Activated CD4-positive, alpha-beta T cell treated with anti-CD3 and anti-CD28 coated beads for 1 hour (primary cell): Measurements from ENCODE around the gene DECR2.

Experiments
- DNase-seq: peaks from one replicate; pipeline ENCODE4 v3.0.0-alpha.2; 2020

Gene DECR2

GRCh38 chr16:450785-451512, 49.3 kb downstream of the DECR2 start:
- DNase-seq = no peak

DNA sequence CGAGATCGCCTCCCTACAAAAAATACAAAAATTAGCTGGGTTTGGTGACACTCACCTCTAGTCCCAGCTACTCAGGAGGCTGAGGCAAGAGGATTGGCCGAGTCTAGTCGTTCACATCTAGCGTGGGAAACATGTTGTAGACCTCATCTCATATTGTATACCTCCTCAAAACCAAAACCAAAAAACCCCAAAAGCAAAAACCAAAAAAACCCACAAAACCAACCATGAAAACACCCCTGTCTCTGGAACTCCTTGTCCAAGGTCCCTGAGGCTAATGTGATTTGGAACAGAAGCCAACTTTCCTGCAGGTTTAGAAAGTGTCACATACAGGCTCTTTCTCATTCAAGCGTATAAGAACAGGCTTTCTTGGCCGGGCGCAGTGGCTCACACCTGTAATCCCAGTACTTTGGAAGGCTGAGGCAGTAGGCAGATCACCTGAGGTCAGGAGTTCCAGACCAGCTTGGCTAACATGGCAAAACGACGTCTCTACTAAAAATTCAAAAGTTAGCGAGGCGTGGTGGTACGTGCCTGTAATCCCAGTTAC, 52.8 kb downstream of the DECR2 start:
- no peak for DNase-seq

- no peak for DNase-seq
Measured at GRCh38 chr16:455453-455852, 53.8 kb downstream of the DECR2 start.

DNA sequence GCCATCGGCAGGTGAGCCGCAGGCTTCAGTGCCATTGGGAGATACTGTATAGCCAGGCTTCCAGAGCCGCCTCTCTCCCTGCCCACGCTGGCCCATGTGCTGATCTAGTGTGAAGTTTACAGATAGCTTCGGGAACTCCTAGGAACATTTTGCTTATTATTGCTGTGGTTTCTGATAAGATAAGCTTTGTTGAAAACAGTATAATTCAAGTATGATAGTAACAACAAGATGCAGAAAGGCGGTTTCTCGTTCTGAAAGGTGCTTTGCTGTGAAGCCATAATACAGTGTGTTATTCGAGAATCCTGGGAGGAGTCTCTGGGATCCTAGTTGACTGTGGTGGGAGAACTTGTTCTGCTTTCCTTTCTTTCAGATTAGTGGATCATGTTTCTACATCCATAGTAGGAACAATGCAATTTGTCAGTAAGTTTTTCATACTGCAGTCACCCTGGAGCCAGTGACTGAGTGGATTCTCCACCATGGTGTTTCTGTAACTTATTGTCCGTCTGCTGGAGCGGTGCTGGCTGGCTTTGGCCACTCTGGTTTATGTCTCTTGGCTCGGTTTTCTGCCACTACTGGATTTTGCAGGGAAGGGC, 55.3 kb downstream of the DECR2 start:
- no peak for DNase-seq

DNA sequence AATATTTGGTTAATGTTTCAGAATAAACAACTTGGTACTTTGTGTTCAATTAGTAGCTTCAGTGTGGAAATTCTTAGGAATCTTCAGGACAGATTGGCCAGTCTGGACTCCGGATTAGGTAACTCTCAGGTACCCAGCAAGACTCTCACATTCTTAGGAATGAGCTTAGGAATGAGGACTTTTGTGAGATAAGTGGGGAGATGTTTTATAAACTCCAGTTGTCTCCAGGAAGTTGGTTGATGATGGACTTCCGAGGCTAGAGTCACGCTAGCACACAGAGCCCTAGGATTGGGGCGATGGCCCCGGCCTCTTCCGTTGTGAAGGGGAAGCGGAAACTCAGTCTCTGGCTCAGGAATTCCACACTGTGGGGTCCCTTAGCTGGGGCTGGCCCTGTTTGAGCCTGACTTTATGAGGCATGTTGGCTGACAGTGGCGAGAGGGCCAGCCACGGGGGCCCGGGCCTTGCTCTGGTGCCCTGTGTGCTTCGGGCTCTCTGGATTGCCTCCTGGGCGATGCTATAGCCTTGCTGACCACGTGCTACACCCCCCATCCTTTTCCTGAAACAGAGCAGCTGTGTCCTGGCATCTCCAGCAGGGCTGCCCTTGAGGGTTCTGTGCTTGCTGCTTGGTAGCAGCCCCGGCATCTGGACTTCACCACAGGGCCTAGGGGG, 56.2 kb downstream of the DECR2 start:
- no peak for DNase-seq

- DNase-seq = no peak
Measured at GRCh38 chr16:459761-460160, 58.1 kb downstream of the DECR2 start.

DNA sequence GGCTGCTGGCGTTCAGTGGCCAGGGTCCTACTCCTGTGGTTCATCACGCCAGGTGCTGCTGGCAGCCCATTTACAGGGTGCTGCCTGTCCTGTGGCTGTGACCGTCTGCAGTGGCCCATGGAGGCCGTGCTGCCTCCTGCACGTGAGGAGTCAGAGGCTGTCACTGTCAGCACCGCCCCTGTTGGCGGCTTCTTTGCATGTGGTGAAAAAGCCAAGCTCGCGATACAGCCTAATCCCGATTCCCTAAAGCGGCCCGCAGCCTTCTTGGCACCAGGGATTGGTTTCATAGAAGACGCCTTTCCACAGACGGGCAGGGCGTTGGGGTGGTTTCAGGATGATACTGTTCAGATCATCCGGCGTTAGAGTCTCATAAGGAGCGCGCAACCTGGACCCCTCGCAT, 59.1 kb downstream of the DECR2 start:
- no peak for DNase-seq
